ENCODE measurements around the gene ARHGAP26.

DNA sequence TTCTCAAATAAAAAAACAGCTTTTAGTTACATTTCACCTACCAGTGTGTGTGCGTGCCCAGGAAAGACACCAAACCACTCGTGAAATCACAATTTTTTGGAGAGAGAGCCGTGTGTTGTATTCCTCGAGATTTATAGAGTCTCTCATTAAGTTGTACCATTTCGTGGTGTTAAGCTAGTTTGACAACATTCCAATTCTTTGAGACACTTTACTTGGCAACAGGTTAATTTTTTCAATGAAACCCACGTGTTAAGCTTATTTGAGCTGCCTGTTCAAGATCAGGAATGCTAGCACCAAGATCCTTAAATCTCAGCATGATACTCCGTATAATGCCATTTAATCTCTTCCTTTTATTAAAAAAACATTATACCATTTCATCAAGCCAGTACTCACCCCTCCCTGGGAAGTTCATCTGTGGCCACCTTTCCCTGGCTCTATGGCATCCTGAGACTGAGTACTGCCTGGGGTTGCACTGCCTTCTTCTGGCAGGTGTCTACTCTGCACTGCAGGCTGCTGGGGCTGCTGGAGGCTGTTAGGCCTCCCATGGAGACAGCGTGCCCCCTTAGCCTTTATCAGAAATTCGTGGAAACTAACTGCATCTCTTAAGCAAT, 143.7 kb downstream of the ARHGAP26 start:
- TF ChIP-seq EP300 (IDR thresholded peaks at IDR 0.05) (no peak), POLR2AphosphoS5 (IDR thresholded peaks at IDR 0.05) (no peak)

All from sigmoid colon (tissue), 4 donors.